GM19025 (cell line): Measurements from ENCODE around the gene EXOSC10.
A peak's percentile ranks its signal among the peaks of the same experiment; 100 is the strongest.
"Not testable (repeated sequence)": the region's sequence is repeated elsewhere in the genome, so short reads cannot be mapped to it uniquely, and the experiment has no call there.

Experiments
- ATAC-seq: cut with Tn5 transposase; IDR thresholded peaks from one replicate; pipeline ENCODE4 v1.9.1; 2021; ENCODE audit warnings: mild to moderate bottlenecking, low read depth, moderate library complexity; ENCODE audit not compliant: unreplicated experiment

Gene EXOSC10

GRCh38 chr1:11063937-11064537 lies 35.6 kb downstream of the EXOSC10 start:
- not testable (repeated sequence) for ATAC-seq

GRCh38 chr1:11062965-11063401 lies 36.7 kb downstream of the EXOSC10 start:
- ATAC-seq = no peak

GRCh38 chr1:11061652-11062365 lies 37.9 kb downstream of the EXOSC10 start:
- ATAC-seq = no peak

GRCh38 chr1:11059968-11060830 lies 39.5 kb downstream of the EXOSC10 start, which contains the start of gene SRM:
Gene SRM, minus strand, starts transcription at chr1:11060018. Its CDS starts 75 bp downstream, at chr1:11059943.
- ATAC-seq = peak; percentile 92

- ATAC-seq = no peak
Observed at GRCh38 chr1:11059155-11059967, 40.3 kb downstream of the EXOSC10 start.

GRCh38 chr1:11058595-11059154 lies 41.0 kb downstream of the EXOSC10 start:
- ATAC-seq = no peak

- ATAC-seq = no peak
Observed at GRCh38 chr1:11058026-11058425, 41.6 kb downstream of the EXOSC10 start.

- ATAC-seq = no peak
Observed at GRCh38 chr1:11057477-11057876, 42.2 kb downstream of the EXOSC10 start.

- no peak for ATAC-seq
Observed at GRCh38 chr1:11056504-11056903, 43.2 kb downstream of the EXOSC10 start.

- ATAC-seq = no peak
Observed at GRCh38 chr1:11055676-11056075, 44.0 kb downstream of the EXOSC10 start.

- no peak for ATAC-seq
Observed at GRCh38 chr1:11054666-11055065, 45.0 kb downstream of the EXOSC10 start.

GRCh38 chr1:11054181-11054580 lies 45.5 kb downstream of the EXOSC10 start:
- no peak for ATAC-seq

- no peak for ATAC-seq
Observed at GRCh38 chr1:11053758-11054137, 45.9 kb downstream of the EXOSC10 start.

- no peak for ATAC-seq
Observed at GRCh38 chr1:11052839-11053757, 46.6 kb downstream of the EXOSC10 start.

- no peak for ATAC-seq
Observed at GRCh38 chr1:11051781-11052511, 47.7 kb downstream of the EXOSC10 start.

GRCh38 chr1:11051121-11051520 lies 48.5 kb downstream of the EXOSC10 start:
- ATAC-seq = not testable (repeated sequence)

- no peak for ATAC-seq
Observed at GRCh38 chr1:11046625-11047365, 52.9 kb downstream of the EXOSC10 start, which contains the start of gene MASP2. Gene MASP2, minus strand, starts transcription at chr1:11047239. Its CDS starts 32 bp downstream, at chr1:11047207.

- no peak for ATAC-seq
Observed at GRCh38 chr1:11046270-11046566, 53.5 kb downstream of the EXOSC10 start.
